ENCODE data around the gene SPAST. TPM values are rescaled to one million over a fixed set of nuclear protein-coding genes. Genes with fewer than 3 reads are reported as not detected.
"Not testable (repeated sequence)": the region's sequence is repeated elsewhere in the genome, so short reads cannot be mapped to it uniquely, and the experiment has no call there.

SPAST gene
- total RNA-seq, 2 donors from 2014 or later, result 8.5 to 13.6 TPM

DNA sequence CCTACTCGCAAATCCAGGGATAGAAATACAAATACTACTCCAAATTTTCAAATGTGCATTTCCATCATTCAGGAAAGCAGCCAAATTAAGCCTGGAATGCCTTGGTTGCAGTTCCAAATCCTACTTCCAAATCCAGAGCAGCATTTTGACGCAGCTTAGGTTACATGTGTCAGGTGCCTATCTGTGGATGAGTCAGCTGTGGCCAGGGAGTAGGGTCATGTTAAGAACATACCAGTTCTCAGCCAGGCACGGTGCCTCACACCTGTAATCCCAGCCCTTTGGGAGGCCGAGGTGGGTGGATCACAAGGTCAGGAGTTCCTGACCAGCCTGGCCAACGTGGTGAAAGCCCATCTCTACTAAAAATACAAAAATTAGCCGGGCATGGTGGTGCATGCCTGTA, 119.3 kb downstream of the SPAST start:
- no peak overlapping the region for H3K4me3 ChIP-seq
- H3K27ac ChIP-seq, result no peak overlapping the region
- no peaks in the 10 kb centered on the region for H3K4me1 ChIP-seq (ENCODE audit: control insufficient read depth in 1 of 2, low read depth in 2 of 2)
- TF ChIP-seq, protein P1, sequence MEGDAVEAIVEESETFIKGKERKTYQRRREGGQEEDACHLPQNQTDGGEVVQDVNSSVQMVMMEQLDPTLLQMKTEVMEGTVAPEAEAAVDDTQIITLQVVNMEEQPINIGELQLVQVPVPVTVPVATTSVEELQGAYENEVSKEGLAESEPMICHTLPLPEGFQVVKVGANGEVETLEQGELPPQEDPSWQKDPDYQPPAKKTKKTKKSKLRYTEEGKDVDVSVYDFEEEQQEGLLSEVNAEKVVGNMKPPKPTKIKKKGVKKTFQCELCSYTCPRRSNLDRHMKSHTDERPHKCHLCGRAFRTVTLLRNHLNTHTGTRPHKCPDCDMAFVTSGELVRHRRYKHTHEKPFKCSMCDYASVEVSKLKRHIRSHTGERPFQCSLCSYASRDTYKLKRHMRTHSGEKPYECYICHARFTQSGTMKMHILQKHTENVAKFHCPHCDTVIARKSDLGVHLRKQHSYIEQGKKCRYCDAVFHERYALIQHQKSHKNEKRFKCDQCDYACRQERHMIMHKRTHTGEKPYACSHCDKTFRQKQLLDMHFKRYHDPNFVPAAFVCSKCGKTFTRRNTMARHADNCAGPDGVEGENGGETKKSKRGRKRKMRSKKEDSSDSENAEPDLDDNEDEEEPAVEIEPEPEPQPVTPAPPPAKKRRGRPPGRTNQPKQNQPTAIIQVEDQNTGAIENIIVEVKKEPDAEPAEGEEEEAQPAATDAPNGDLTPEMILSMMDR (IDR thresholded peaks at IDR 0.05), result no peak
- ATAC-seq (ENCODE audit: insufficient number of reproducible peaks, low FRiP score, low read depth), result no peak
- no peaks in the 10 kb centered on the region for H3K9me3 ChIP-seq
- no peaks in the 10 kb centered on the region for H3K27me3 ChIP-seq (replicated peaks; ENCODE audit: insufficient read depth)
- DNase-seq (ENCODE audit: low spot score), result no peak
- peaks cover 29% of the 10 kb centered on the region for H3K36me3 ChIP-seq

DNA sequence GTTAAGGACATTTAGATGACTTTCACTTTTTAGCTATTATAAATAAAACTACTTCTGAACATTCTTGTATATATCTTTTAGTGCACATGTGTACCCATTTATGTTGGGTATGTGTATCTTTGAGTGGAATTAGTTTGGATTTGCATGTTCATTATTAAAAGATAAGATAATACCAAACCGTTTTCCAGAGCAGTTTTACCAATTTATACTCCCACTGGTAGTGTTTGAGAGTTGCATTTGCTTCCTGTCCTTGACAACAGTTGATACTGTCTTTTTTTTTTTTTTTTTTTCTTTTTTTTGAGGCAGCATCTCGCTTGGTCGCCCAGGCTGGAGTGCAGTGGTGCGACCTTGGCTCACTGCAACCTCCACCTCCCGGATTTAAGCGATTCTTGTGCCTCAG, 125.7 kb downstream of the SPAST start:
- H3K27me3 ChIP-seq (replicated peaks; ENCODE audit: insufficient read depth), result no peaks in the 10 kb centered on the region
- H3K36me3 ChIP-seq, result peaks cover 11% of the 10 kb centered on the region
- DNase-seq (ENCODE audit: low spot score), result no peak
- no peak overlapping the region for H3K27ac ChIP-seq
- TF ChIP-seq, protein P1 (IDR thresholded peaks at IDR 0.05), result no peak
- no peaks in the 10 kb centered on the region for H3K4me1 ChIP-seq (ENCODE audit: control insufficient read depth in 1 of 2, low read depth in 2 of 2)
- H3K9me3 ChIP-seq, result no peaks in the 10 kb centered on the region
- no peak overlapping the region for H3K4me3 ChIP-seq
- ATAC-seq (ENCODE audit: insufficient number of reproducible peaks, low FRiP score, low read depth), result no peak

DNA sequence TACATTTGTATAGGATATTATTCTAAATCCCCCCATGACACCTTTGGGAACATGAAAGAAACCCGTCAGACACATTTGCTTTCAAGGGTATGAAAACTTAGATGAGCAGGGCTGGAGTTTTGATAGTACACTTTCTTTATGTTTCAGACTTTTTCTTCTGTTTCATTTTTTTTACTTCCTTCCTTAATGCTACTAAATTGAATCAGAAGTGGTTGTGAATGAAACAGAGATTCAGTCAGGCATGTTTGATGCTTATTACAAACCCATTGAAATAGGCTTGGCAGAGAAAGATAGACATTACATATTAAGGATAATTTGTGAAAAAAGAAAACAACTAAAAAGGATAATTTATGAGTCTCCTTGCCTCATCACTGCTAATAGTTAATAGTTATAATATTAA, 129.1 kb downstream of the SPAST start:
- TF ChIP-seq, protein P1 (IDR thresholded peaks at IDR 0.05), result no peak
- no peak overlapping the region for H3K4me3 ChIP-seq
- H3K4me1 ChIP-seq (ENCODE audit: control insufficient read depth in 1 of 2, low read depth in 2 of 2), result no peaks in the 10 kb centered on the region
- H3K36me3 ChIP-seq, result no peaks in the 10 kb centered on the region
- ATAC-seq (ENCODE audit: insufficient number of reproducible peaks, low FRiP score, low read depth) (no peak), DNase-seq (ENCODE audit: low spot score) (no peak)
- no peaks in the 10 kb centered on the region for H3K9me3 ChIP-seq
- H3K27ac ChIP-seq, result no peak overlapping the region
- H3K27me3 ChIP-seq (replicated peaks; ENCODE audit: insufficient read depth), result no peaks in the 10 kb centered on the region

DNA sequence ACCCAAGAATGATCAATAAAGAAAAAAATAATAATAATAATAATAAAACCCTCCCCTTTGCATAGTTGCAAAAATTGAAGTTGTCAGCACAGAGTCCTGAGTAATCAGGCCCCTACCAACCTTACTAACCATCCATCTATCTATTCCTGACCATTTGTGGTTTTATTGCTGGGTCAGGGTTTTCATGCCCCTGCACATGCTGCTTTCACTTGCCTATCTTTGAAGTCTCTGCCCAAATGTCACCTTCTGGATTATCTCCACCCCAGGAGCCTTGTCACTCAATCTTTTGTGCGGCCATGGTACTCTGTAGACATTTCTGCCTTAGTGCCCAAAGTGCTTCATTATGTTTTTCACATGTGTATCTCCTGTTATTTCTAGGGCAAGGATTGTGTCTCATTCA, 137.5 kb downstream of the SPAST start:
- H3K4me3 ChIP-seq, result no peak overlapping the region
- TF ChIP-seq, protein P1 (IDR thresholded peaks at IDR 0.05), result no peak
- peaks cover 22% of the 10 kb centered on the region for H3K36me3 ChIP-seq
- H3K4me1 ChIP-seq (ENCODE audit: control insufficient read depth in 1 of 2, low read depth in 2 of 2), result no peaks in the 10 kb centered on the region
- H3K9me3 ChIP-seq, result no peaks in the 10 kb centered on the region
- ATAC-seq (ENCODE audit: insufficient number of reproducible peaks, low FRiP score, low read depth) (no peak), DNase-seq (ENCODE audit: low spot score) (no peak)
- H3K27ac ChIP-seq, result no peak overlapping the region
- H3K27me3 ChIP-seq (replicated peaks; ENCODE audit: insufficient read depth), result no peaks in the 10 kb centered on the region

DNA sequence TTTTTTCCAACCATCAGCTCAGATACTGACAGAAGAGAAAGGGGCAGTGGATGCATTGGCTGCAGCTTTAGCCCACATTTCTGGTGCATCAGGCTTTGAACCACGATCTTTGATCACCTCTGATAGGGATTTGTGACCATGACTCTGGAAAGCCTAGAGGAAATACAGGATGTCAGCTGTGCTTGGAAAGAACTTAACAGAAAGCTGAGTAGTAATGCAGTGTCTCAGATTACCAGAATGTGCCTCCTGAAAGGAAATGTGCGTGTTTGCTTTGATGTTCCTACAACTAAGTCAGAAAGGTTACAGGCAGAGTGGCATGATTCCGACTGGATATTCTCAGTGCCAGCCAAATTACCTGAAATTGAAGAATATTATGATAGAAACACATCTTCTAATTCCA, 140.1 kb downstream of the SPAST start:
- peaks cover 15% of the 10 kb centered on the region for H3K36me3 ChIP-seq
- H3K27ac ChIP-seq; H3K4me1 ChIP-seq (ENCODE audit: control insufficient read depth in 1 of 2, low read depth in 2 of 2); ATAC-seq (ENCODE audit: insufficient number of reproducible peaks, low FRiP score, low read depth); H3K27me3 ChIP-seq (replicated peaks; ENCODE audit: insufficient read depth); DNase-seq (ENCODE audit: low spot score); H3K9me3 ChIP-seq; H3K4me3 ChIP-seq: not testable (repeated sequence)

Other genes starting within 250 kb of the SPAST start
- 10 to 100 TPM; 25.3 to 27.2 TPM for gene MEMO1, start 52.5 kb upstream of the SPAST start, total RNA-seq
- gene DPY30, start 23.8 kb upstream of the SPAST start, total RNA-seq, result 10 to 100 TPM; 22.3 to 30.7 TPM
- gene SLC30A6, start 102.3 kb downstream of the SPAST start, total RNA-seq, result 10 to 100 TPM; 17.7 to 26.0 TPM
- 1 to 10 TPM in 1 of 2 donors, under 1 TPM in 1; 0.81 to 2.2 TPM for gene NLRC4, start 201.3 kb downstream of the SPAST start, total RNA-seq
- gene YIPF4, start 214.3 kb downstream of the SPAST start, total RNA-seq, result 10 to 100 TPM; 19.0 to 25.0 TPM